Measurements from ENCODE around the gene CRHR2.

The CRHR2 gene

GRCh38 chr7:30655096-30655970 is 26.9 kb downstream of the CRHR2 start:
- Histone ChIP-seq H3K4me3 (ENCODE audit: low read depth, low read length) (no peak overlapping the region), H3K27ac (ENCODE audit: extremely low read depth, low read depth, low read length) (no peak overlapping the region), H3K4me1 (ENCODE audit: control insufficient read depth, insufficient read depth, low read length) (no peaks in the 10 kb centered on the region), H3K9me3 (ENCODE audit: control insufficient read depth, insufficient read depth, low read depth, low read length) (no peaks in the 10 kb centered on the region), H3K36me3 (ENCODE audit: control insufficient read depth in 2 of 2, insufficient read depth in 1 of 2, low read length in 2 of 2) (no peaks in the 10 kb centered on the region)
- ChIA-PET POLR2A (no interaction called here), CTCF (no interaction called here)
- TF ChIP-seq HOXC10 (CRISPR knock-in tag; IDR thresholded peaks at IDR 0.05) (no peak), SCRT2 (tag by site-specific recombination; IDR thresholded peaks at IDR 0.05) (no peak), ZNF138 (tag by site-specific recombination; IDR thresholded peaks at IDR 0.05; ENCODE audit: borderline replicate concordance) (no peak)

- no peak overlapping the region for H3K4me3 ChIP-seq (ENCODE audit: low read depth, low read length)
- H3K9me3 ChIP-seq (ENCODE audit: control insufficient read depth, insufficient read depth, low read depth, low read length) = no peaks in the 10 kb centered on the region
- H3K27ac ChIP-seq (ENCODE audit: extremely low read depth, low read depth, low read length) = no peak overlapping the region
- ChIA-PET POLR2A (interaction anchor here (0.9 kb wide), 1 partner anchor 10 kb away, joined by 4 read pairs; no protein-coding TSS in a partner anchor), CTCF (interaction anchor here (0.7 kb wide), 1 partner anchor 23 kb away, joined by 3 read pairs; no protein-coding TSS in a partner anchor)
- H3K36me3 ChIP-seq (ENCODE audit: control insufficient read depth in 2 of 2, insufficient read depth in 1 of 2, low read length in 2 of 2) = no peaks in the 10 kb centered on the region
- no peaks in the 10 kb centered on the region for H3K4me1 ChIP-seq (ENCODE audit: control insufficient read depth, insufficient read depth, low read length)
- no peak for TF ChIP-seq ZNF18 (tag by site-specific recombination; IDR thresholded peaks at IDR 0.05)
- TF ChIP-seq ZFHX2 (tag by site-specific recombination; conservative IDR thresholded peaks at IDR 0.05) = no peak
- no peak for TF ChIP-seq OSR2 (tag by site-specific recombination; IDR thresholded peaks at IDR 0.05)
- TF ChIP-seq ZNF664 (tag by site-specific recombination; IDR thresholded peaks at IDR 0.05) = no peak
Measured at GRCh38 chr7:30654296-30655090, 27.8 kb downstream of the CRHR2 start.

GRCh38 chr7:30652698-30653641 is 29.3 kb downstream of the CRHR2 start:
- H3K9me3 ChIP-seq (ENCODE audit: control insufficient read depth, insufficient read depth, low read depth, low read length) = no peaks in the 10 kb centered on the region
- no peak overlapping the region for H3K27ac ChIP-seq (ENCODE audit: extremely low read depth, low read depth, low read length)
- no peak overlapping the region for H3K4me3 ChIP-seq (ENCODE audit: low read depth, low read length)
- TF ChIP-seq ZNF266 (tag by site-specific recombination; IDR thresholded peaks at IDR 0.05; ENCODE audit: low read depth) (no peak), ZBTB17 (tag by site-specific recombination; IDR thresholded peaks at IDR 0.05) (no peak), ZNF580 (tag by site-specific recombination; IDR thresholded peaks at IDR 0.05) (no peak), ZNF555 (tag by site-specific recombination; conservative IDR thresholded peaks at IDR 0.05) (no peak), ZBTB11 (tag by site-specific recombination; conservative IDR thresholded peaks at IDR 0.05; ENCODE audit: low read depth) (no peak), ZNF658 (tag by site-specific recombination; IDR thresholded peaks at IDR 0.05) (no peak), ZBTB7A (tag by site-specific recombination; IDR thresholded peaks at IDR 0.05; ENCODE audit: low read depth) (no peak), ZNF132 (tag by site-specific recombination; IDR thresholded peaks at IDR 0.05; ENCODE audit: borderline replicate concordance) (no peak), ZNF2 (tag by site-specific recombination; IDR thresholded peaks at IDR 0.05) (no peak), ZNF837 (tag by site-specific recombination; IDR thresholded peaks at IDR 0.05) (no peak), ZNF558 (tag by site-specific recombination; IDR thresholded peaks at IDR 0.05) (no peak), ZNF521 (tag by site-specific recombination; IDR thresholded peaks at IDR 0.05) (no peak), ZNF585B (tag by site-specific recombination; IDR thresholded peaks at IDR 0.05) (no peak)
- no peaks in the 10 kb centered on the region for H3K36me3 ChIP-seq (ENCODE audit: control insufficient read depth in 2 of 2, insufficient read depth in 1 of 2, low read length in 2 of 2)
- POLR2A ChIA-PET = no interaction called here
- CTCF ChIA-PET = no interaction called here
- peaks cover 2% of the 10 kb centered on the region; the same call in 1 of the 2 replicates for H3K4me1 ChIP-seq (ENCODE audit: control insufficient read depth, insufficient read depth, low read length)

Data from HEK293 (cell line).